IMR-90 (cell line): ENCODE results near the gene ANKDD1A. TPM values are rescaled to one million over a fixed set of nuclear protein-coding genes. Genes with fewer than 3 reads are reported as not detected.

Experiments
- ATAC-seq: fragments of 200-7000 bp; cut with Tn5 transposase; 2 replicates; pipeline ENCODE4 v1.9.1; 2020; ENCODE audit warnings: low read depth, mild to moderate bottlenecking, moderate library complexity
- BruUV-seq: library from RNA; stranded (reverse); fragments of 400-500 nt; replicated peaks from 2 replicates; lab custom pipeline; 2021; lab: Mats Ljungman, UMichigan
- CTCF ChIA-PET: fragments of 300-600 bp; formaldehyde crosslinking; extraction: SDS; loops from one replicate; lab custom pipeline; 2021; ENCODE audit warnings: antibody characterized with exemption; lab: Yijun Ruan, JAX
- POLR2A ChIA-PET: fragments of 300-600 bp; sonication (Branson Sonifier 250); formaldehyde crosslinking; loops from one replicate; lab custom pipeline; 2022; ENCODE audit warnings: antibody characterized with exemption; ENCODE audit not compliant: unreplicated experiment; lab: Charles Lee
- DNase-seq: peaks from one replicate; pipeline ENCODE4 v3.0.0; 2013
- H2AFZ ChIP-seq: replicated peaks from 2 replicates; pipeline ENCODE3; 2013; ENCODE audit warnings: low read length, mild to moderate bottlenecking; ENCODE audit not compliant: poor library complexity
- H2AK5ac ChIP-seq: 2 replicates; pipeline ENCODE4 v1.6.1; 2013; ENCODE audit warnings: low read depth, low read length, inconsistent platforms
- H2AK9ac ChIP-seq: replicated peaks from 2 replicates; pipeline ENCODE3; 2013; ENCODE audit warnings: mild to moderate bottlenecking, low read depth, low read length, moderate library complexity; ENCODE audit not compliant: poor library complexity
- H2BK120ac ChIP-seq: 2 replicates; pipeline ENCODE4 v1.6.1; 2013; ENCODE audit warnings: low read depth, low read length, inconsistent platforms
- H2BK15ac ChIP-seq: 3 replicates; pipeline ENCODE4 v1.6.1; 2013; ENCODE audit warnings: low read depth, low read length, inconsistent platforms
- H2BK20ac ChIP-seq: 2 replicates; pipeline ENCODE4 v1.6.1; 2013; ENCODE audit warnings: low read depth, mild to moderate bottlenecking, inconsistent platforms, low read length, moderate library complexity
- H2BK5ac ChIP-seq: 2 replicates; pipeline ENCODE4 v1.6.1; 2013; ENCODE audit warnings: mild to moderate bottlenecking, low read depth, low read length, inconsistent platforms; ENCODE audit not compliant: poor library complexity, severe bottlenecking
- H3K14ac ChIP-seq: replicated peaks from 2 replicates; pipeline ENCODE4 v1.6.1; 2013; ENCODE audit warnings: low read depth, low read length, inconsistent platforms
- H3K18ac ChIP-seq: 2 replicates; pipeline ENCODE4 v1.6.1; 2013; ENCODE audit warnings: low read depth, low read length, control low read depth
- H3K23ac ChIP-seq: 2 replicates; pipeline ENCODE4 v1.6.1; 2013; ENCODE audit warnings: low read depth, low read length, inconsistent platforms
- H3K27ac ChIP-seq: 2 replicates; pipeline ENCODE4 v1.5.1; 2013; ENCODE audit warnings: mild to moderate bottlenecking, control low read depth, low read length; ENCODE audit not compliant: insufficient read depth
- H3K27me3 ChIP-seq: 2 replicates; pipeline ENCODE4 v1.6.1; 2013; ENCODE audit warnings: low read length; ENCODE audit not compliant: control insufficient read depth, insufficient read depth
- H3K36me3 ChIP-seq: 2 replicates; pipeline ENCODE4 v1.6.1; 2013; ENCODE audit warnings: low read length, mixed read lengths; ENCODE audit not compliant: control insufficient read depth, insufficient read depth
- H3K4ac ChIP-seq: 2 replicates; pipeline ENCODE4 v1.6.1; 2013; ENCODE audit warnings: low read depth, low read length, inconsistent platforms
- H3K4me1 ChIP-seq: 2 replicates; pipeline ENCODE4 v1.6.1; 2013; ENCODE audit warnings: low read length, mixed read lengths; ENCODE audit not compliant: control insufficient read depth, insufficient read depth
- H3K4me2 ChIP-seq: 2 replicates; pipeline ENCODE4 v1.6.1; 2013; ENCODE audit warnings: low read depth, mild to moderate bottlenecking, control low read depth, low read length, moderate library complexity
- H3K4me3 ChIP-seq: 2 replicates; pipeline ENCODE4 v1.5.1; 2013; ENCODE audit warnings: low read depth, mild to moderate bottlenecking, control low read depth, low read length, moderate library complexity; ENCODE audit not compliant: insufficient read depth
- H3K56ac ChIP-seq: 2 replicates; pipeline ENCODE4 v1.6.1; 2013; ENCODE audit warnings: low read length, inconsistent platforms; ENCODE audit not compliant: insufficient read depth; ENCODE audit errors: extremely low read depth
- H3K79me1 ChIP-seq, 2 experiments: 2 replicates each; pipeline ENCODE4 v1.6.1; 2013; ENCODE audit warnings: low read length in 2 of 2, inconsistent platforms in 1 of 2, low read depth in 1 of 2
- H3K9ac ChIP-seq: 2 replicates; pipeline ENCODE4 v1.6.1; 2013; ENCODE audit warnings: low read depth, low read length, control low read depth
- H3K9me1 ChIP-seq: 2 replicates; pipeline ENCODE4 v1.6.1; 2013; ENCODE audit warnings: low read length, inconsistent platforms; ENCODE audit not compliant: insufficient read depth
- H3K9me3 ChIP-seq: 2 replicates; pipeline ENCODE4 v1.6.1; 2013; ENCODE audit warnings: low read length; ENCODE audit not compliant: control insufficient read depth, insufficient read depth
- H4K20me1 ChIP-seq: 2 replicates; pipeline ENCODE4 v1.6.1; 2013; ENCODE audit warnings: low read length, inconsistent platforms; ENCODE audit not compliant: insufficient read depth
- H4K5ac ChIP-seq: 2 replicates; pipeline ENCODE4 v1.6.1; 2013; ENCODE audit warnings: mild to moderate bottlenecking, low read depth, low read length, control low read depth
- H4K8ac ChIP-seq, 2 experiments: 2 replicates each; pipeline ENCODE4 v1.6.1; 2013; ENCODE audit warnings: low read depth in 2 of 2, low read length in 2 of 2, control low read depth in 1 of 2, inconsistent platforms in 1 of 2
- H4K91ac ChIP-seq: 2 replicates; pipeline ENCODE4 v1.6.1; 2013; ENCODE audit warnings: low read depth, low read length, inconsistent platforms; ENCODE audit not compliant: insufficient read depth
- CHD1 ChIP-seq: IDR thresholded peaks from 2 replicates; pipeline ENCODE4 v1.6.1; 2012; ENCODE audit warnings: low read depth, low read length, improper control_type of control experiment
- FOS ChIP-seq: fragments of 150-350 bp; IDR thresholded peaks from 2 replicates; pipeline ENCODE4 v1.6.1; 2016; ENCODE audit warnings: low read depth, low read length
- MAZ ChIP-seq: IDR thresholded peaks from 2 replicates; pipeline ENCODE4 v1.6.1; 2012; ENCODE audit warnings: low read depth, mild to moderate bottlenecking, low read length, improper control_type of control experiment, moderate library complexity, borderline replicate concordance
- NFE2L2 ChIP-seq: fragments of 150-350 bp; IDR thresholded peaks from 2 replicates; pipeline ENCODE4 v1.6.1; 2016; ENCODE audit warnings: low read depth, mild to moderate bottlenecking, low read length
- RCOR1 ChIP-seq: IDR thresholded peaks from 2 replicates; pipeline ENCODE4 v1.6.1; 2012; ENCODE audit warnings: mild to moderate bottlenecking, low read length, improper control_type of control experiment; ENCODE audit not compliant: insufficient replicate concordance
- WGBS, 2 experiments: methylation state at CpG; one replicate each; pipeline versions ENCODE4 v1.1.5 to v1.1.7; 2013; ENCODE audit warnings: missing lambda C conversion rate in 2 of 2; ENCODE audit not compliant: insufficient read length in 1 of 2; ENCODE audit errors: extremely low coverage in 2 of 2; 5-methylcytosine and 5-hydroxymethylcytosine counted together
- dilution Hi-C: fragments of 300-500 bp; cut with HindIII; formaldehyde crosslinking; loops from one replicate; pipeline ENCODE4 v1.14.3; 2018; ENCODE audit warnings: low sequenced_read_pairs; ENCODE audit not compliant: unreplicated experiment
- in situ Hi-C: fragments of 300-500 bp; cut with MboI; formaldehyde crosslinking; loops from 3 replicates; pipeline ENCODE4 v1.14.3; 2019; ENCODE audit warnings: low sequenced_read_pairs, inconsistent platforms, mixed read lengths
- intact Hi-C: fragments of 100-400 bp; cut with micrococcal nuclease; formaldehyde crosslinking; loops from 2 replicates; pipeline ENCODE4 v1.10.0; 2022
- polyA plus RNA-seq, 3 experiments: library from polyadenylated mRNA; depleted of rRNA; stranded (reverse); fragments of >200 nt; gene quantifications; 2 replicates each; pipeline ENCODE4 v1.2.3, GENCODE V29; 2012; ENCODE audit warnings: low replicate concordance in 1 of 3
- total RNA-seq: library from RNA; depleted of rRNA; stranded (reverse); fragments of >200 nt; gene quantifications from 2 replicates; pipeline ENCODE4 v1.2.3, GENCODE V29; 2012
- TF ChIP-seq, protein P1 (sequence below): conservative IDR thresholded peaks from 2 replicates; pipeline ENCODE4 v1.5.1; 2012; ENCODE audit warnings: mild to moderate bottlenecking, low read depth, low read length, improper control_type of control experiment

The ANKDD1A gene
- total and polyA plus RNA-seq, 2 of the 4 experiments (the other 2 are of a cell fraction) = 3.6 to 4.9 TPM

GRCh38 chr15:64979252-64979710 is 67.6 kb downstream of the ANKDD1A start:
- POLR2A ChIA-PET = no interaction called here
- Histone ChIP-seq H3K23ac (no peak overlapping the region), H4K91ac (no peak overlapping the region), H3K9ac (no peak overlapping the region), H3K9me3 (no peaks in the 10 kb centered on the region), H3K56ac (no peak overlapping the region), H4K5ac (no peak overlapping the region), H3K27me3 (no peaks in the 10 kb centered on the region), H2AK5ac (no peak overlapping the region), H3K14ac (no peak overlapping the region), H3K4me2 (no peak overlapping the region), H2BK20ac (no peak overlapping the region), H3K4me3 (no peak overlapping the region), H3K4ac (no peak overlapping the region), H3K36me3 (peaks cover 30% of the 10 kb centered on the region), H3K79me1 (peaks cover 13 to 24% of the 10 kb centered on the region in 2 experiments), H2BK5ac (no peak overlapping the region), H2BK15ac (no peak overlapping the region), H3K4me1 (peaks cover 1% of the 10 kb centered on the region; the same call in 1 of the 2 replicates), H2BK120ac (no peak overlapping the region), H4K8ac (no peak overlapping the region), H2AK9ac (no peak overlapping the region), H3K18ac (no peak overlapping the region), H2AFZ (no peak overlapping the region), H3K9me1 (peaks cover 1% of the 10 kb centered on the region; the same call in 1 of the 2 replicates), H3K27ac (no peak overlapping the region), H4K20me1 (peaks cover 3% of the 10 kb centered on the region; the same call in 1 of the 2 replicates)
- BruUV-seq = no TSS peak
- dilution Hi-C loops = no loop called here
- WGBS, 2 experiments = 83% methylated on average over 1 of the region's 7 CpGs; no CpG with 5 or more reads in 1 of the 2 experiments
- CTCF ChIA-PET = no interaction called here
- intact Hi-C loops = no loop called here
- ATAC-seq = no peak
- in situ Hi-C loops = no loop called here
- no peak for DNase-seq
- TF ChIP-seq RCOR1 = no peak
- TF ChIP-seq FOS = no peak
- TF ChIP-seq, protein P1, sequence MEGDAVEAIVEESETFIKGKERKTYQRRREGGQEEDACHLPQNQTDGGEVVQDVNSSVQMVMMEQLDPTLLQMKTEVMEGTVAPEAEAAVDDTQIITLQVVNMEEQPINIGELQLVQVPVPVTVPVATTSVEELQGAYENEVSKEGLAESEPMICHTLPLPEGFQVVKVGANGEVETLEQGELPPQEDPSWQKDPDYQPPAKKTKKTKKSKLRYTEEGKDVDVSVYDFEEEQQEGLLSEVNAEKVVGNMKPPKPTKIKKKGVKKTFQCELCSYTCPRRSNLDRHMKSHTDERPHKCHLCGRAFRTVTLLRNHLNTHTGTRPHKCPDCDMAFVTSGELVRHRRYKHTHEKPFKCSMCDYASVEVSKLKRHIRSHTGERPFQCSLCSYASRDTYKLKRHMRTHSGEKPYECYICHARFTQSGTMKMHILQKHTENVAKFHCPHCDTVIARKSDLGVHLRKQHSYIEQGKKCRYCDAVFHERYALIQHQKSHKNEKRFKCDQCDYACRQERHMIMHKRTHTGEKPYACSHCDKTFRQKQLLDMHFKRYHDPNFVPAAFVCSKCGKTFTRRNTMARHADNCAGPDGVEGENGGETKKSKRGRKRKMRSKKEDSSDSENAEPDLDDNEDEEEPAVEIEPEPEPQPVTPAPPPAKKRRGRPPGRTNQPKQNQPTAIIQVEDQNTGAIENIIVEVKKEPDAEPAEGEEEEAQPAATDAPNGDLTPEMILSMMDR = no peak
- no peak for TF ChIP-seq MAZ
- no peak for TF ChIP-seq CHD1
- no peak for TF ChIP-seq NFE2L2
